HepG2 (cell line): ENCODE results near the gene RPEL1.

Experiments used
- CC2D1A ChIP-seq: sonication (generic); formaldehyde crosslinking; IDR thresholded peaks from 2 replicates; pipeline ENCODE4 v1.8.1; 2023; ENCODE audit warnings: mild to moderate bottlenecking, missing genetic modification reagents
- CEBPB ChIP-seq: IDR thresholded peaks from 2 replicates; pipeline ENCODE4 v1.6.1; 2011; ENCODE audit warnings: low read depth, low read length, improper control_type of control experiment, borderline replicate concordance
- FOXK1 ChIP-seq: sonication (generic); formaldehyde crosslinking; IDR thresholded peaks from 2 replicates; pipeline ENCODE4 v1.4.0; 2020; ENCODE audit warnings: low read depth, missing genetic modification reagents, borderline replicate concordance
- PCBP2 ChIP-seq: fragments of 200-400 bp; formaldehyde crosslinking; optimal IDR thresholded peaks from 2 replicates; pipeline ENCODE3; 2018; ENCODE audit warnings: low read length, low read depth; ENCODE audit not compliant: poor library complexity, severe bottlenecking
- SIX4 ChIP-seq: sonication (generic); formaldehyde crosslinking; IDR thresholded peaks from 2 replicates; pipeline ENCODE4 v1.4.0; 2020; ENCODE audit warnings: missing genetic modification reagents
- ZNF431 ChIP-seq: sonication (generic); formaldehyde crosslinking; IDR thresholded peaks from 2 replicates; pipeline ENCODE4 v1.9.0; 2022; ENCODE audit warnings: missing genetic modification reagents, low read depth, mild to moderate bottlenecking, borderline replicate concordance
- ZNF451 ChIP-seq: sonication (generic); formaldehyde crosslinking; IDR thresholded peaks from 2 replicates; pipeline ENCODE4 v1.5.0; 2020; ENCODE audit warnings: mild to moderate bottlenecking, missing genetic modification reagents
- ZNF614 ChIP-seq: IDR thresholded peaks from 2 replicates; pipeline ENCODE4 v1.6.1; 2018; ENCODE audit warnings: missing biosample characterization, missing genetic modification reagents, inconsistent platforms, borderline replicate concordance
- TF ChIP-seq, protein P1 (sequence below), 2 experiments: IDR thresholded peaks; 2 replicates each; pipeline ENCODE4 v1.6.1; 2011 to 2012; ENCODE audit warnings: low read length in 2 of 2, borderline replicate concordance in 1 of 2, low read depth in 1 of 2, mild to moderate bottlenecking in 1 of 2, moderate library complexity in 1 of 2
- TF ChIP-seq, protein P2 (sequence below): sonication (generic); formaldehyde crosslinking; IDR thresholded peaks from 2 replicates; pipeline ENCODE4 v1.5.0; 2020; ENCODE audit warnings: missing genetic modification reagents, mild to moderate bottlenecking, borderline replicate concordance

- TF ChIP-seq CC2D1A (CRISPR knock-in tag) = no peak
- no peak for TF ChIP-seq PCBP2
- no peak for TF ChIP-seq CEBPB
- TF ChIP-seq, protein P1, sequence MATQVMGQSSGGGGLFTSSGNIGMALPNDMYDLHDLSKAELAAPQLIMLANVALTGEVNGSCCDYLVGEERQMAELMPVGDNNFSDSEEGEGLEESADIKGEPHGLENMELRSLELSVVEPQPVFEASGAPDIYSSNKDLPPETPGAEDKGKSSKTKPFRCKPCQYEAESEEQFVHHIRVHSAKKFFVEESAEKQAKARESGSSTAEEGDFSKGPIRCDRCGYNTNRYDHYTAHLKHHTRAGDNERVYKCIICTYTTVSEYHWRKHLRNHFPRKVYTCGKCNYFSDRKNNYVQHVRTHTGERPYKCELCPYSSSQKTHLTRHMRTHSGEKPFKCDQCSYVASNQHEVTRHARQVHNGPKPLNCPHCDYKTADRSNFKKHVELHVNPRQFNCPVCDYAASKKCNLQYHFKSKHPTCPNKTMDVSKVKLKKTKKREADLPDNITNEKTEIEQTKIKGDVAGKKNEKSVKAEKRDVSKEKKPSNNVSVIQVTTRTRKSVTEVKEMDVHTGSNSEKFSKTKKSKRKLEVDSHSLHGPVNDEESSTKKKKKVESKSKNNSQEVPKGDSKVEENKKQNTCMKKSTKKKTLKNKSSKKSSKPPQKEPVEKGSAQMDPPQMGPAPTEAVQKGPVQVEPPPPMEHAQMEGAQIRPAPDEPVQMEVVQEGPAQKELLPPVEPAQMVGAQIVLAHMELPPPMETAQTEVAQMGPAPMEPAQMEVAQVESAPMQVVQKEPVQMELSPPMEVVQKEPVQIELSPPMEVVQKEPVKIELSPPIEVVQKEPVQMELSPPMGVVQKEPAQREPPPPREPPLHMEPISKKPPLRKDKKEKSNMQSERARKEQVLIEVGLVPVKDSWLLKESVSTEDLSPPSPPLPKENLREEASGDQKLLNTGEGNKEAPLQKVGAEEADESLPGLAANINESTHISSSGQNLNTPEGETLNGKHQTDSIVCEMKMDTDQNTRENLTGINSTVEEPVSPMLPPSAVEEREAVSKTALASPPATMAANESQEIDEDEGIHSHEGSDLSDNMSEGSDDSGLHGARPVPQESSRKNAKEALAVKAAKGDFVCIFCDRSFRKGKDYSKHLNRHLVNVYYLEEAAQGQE (IDR thresholded peaks at IDR 0.05; ENCODE audit: borderline replicate concordance in 1 of 2, low read depth in 1 of 2, low read length in 2 of 2) = no peak
- TF ChIP-seq ZNF431 (CRISPR knock-in tag) = no peak
- no peak for TF ChIP-seq ZNF614
- no peak for TF ChIP-seq ZNF451 (CRISPR knock-in tag)
- TF ChIP-seq, protein P2, sequence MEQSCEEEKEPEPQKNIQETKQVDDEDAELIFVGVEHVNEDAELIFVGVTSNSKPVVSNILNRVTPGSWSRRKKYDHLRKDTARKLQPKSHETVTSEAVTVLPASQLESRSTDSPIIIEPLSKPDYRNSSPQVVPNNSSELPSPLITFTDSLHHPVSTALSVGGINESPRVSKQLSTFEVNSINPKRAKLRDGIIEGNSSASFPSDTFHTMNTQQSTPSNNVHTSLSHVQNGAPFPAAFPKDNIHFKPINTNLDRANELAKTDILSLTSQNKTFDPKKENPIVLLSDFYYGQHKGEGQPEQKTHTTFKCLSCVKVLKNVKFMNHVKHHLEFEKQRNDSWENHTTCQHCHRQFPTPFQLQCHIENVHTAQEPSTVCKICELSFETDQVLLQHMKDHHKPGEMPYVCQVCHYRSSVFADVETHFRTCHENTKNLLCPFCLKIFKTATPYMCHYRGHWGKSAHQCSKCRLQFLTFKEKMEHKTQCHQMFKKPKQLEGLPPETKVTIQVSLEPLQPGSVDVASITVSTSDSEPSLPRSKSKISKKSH = no peak
- no peak for TF ChIP-seq SIX4 (CRISPR knock-in tag)
- TF ChIP-seq FOXK1 = no peak
Measured at GRCh38 chr10:103227416-103227815, 18.3 kb upstream of the RPEL1 start.
